Fibroblast of lung (primary cell): ENCODE measurements around the gene SYNJ2. TPM values are rescaled to one million over a fixed set of nuclear protein-coding genes. Genes with fewer than 3 reads are reported as not detected.
"Not testable (repeated sequence)": the region's sequence is repeated elsewhere in the genome, so short reads cannot be mapped to it uniquely, and the experiment has no call there.

Source experiments
- DNase-seq, 2 donors: peaks; one replicate each; pipeline versions ENCODE4 v3.0.0 to v3.0.0-alpha.2; 2010; ENCODE audit warnings: low read depth in 2 of 2
- H2AFZ ChIP-seq: 2 replicates; pipeline ENCODE4 v1.5.1; 2012; ENCODE audit warnings: low read length, control low read depth, inconsistent platforms
- H3K27ac ChIP-seq: 2 replicates; pipeline ENCODE4 v1.5.1; 2011; ENCODE audit warnings: low read length, control low read depth; ENCODE audit not compliant: insufficient read depth
- H3K27me3 ChIP-seq: 2 replicates; pipeline ENCODE4 v1.5.1; 2011; ENCODE audit warnings: mild to moderate bottlenecking, low read length; ENCODE audit not compliant: control insufficient read depth, insufficient read depth
- H3K36me3 ChIP-seq: 2 replicates; pipeline ENCODE4 v1.5.1; 2011; ENCODE audit warnings: low read length; ENCODE audit not compliant: control insufficient read depth, insufficient read depth
- H3K4me1 ChIP-seq: 2 replicates; pipeline ENCODE4 v1.5.1; 2011; ENCODE audit warnings: low read length; ENCODE audit not compliant: control insufficient read depth, insufficient read depth; ENCODE audit errors: extremely low read depth
- H3K4me2 ChIP-seq: 2 replicates; pipeline ENCODE4 v1.5.1; 2011; ENCODE audit warnings: low read length, control low read depth; ENCODE audit not compliant: insufficient read depth; ENCODE audit errors: extremely low read depth
- H3K4me3 ChIP-seq, 4 experiments: fragments of 200-600 bp in 1 of 4; sonication (generic) in 1 of 4; replicated peaks in 1 of 4; 2 replicates each; pipeline ENCODE4 v1.5.1; 2011 to 2016; ENCODE audit warnings: low read length in 4 of 4, low read depth in 3 of 4, mild to moderate bottlenecking in 3 of 4, control low read depth in 2 of 4, inconsistent platforms in 1 of 4, mixed read lengths in 1 of 4; ENCODE audit not compliant: insufficient read depth in 1 of 4; ENCODE audit errors: control extremely low read depth in 1 of 4
- H3K79me2 ChIP-seq: 2 replicates; pipeline ENCODE4 v1.5.1; 2012; ENCODE audit warnings: mild to moderate bottlenecking, low read length, inconsistent platforms; ENCODE audit not compliant: control insufficient read depth, insufficient read depth
- H3K9ac ChIP-seq: 2 replicates; pipeline ENCODE4 v1.5.1; 2011; ENCODE audit warnings: mild to moderate bottlenecking, low read length, control low read depth; ENCODE audit not compliant: insufficient read depth
- H3K9me3 ChIP-seq: 2 replicates; pipeline ENCODE4 v1.5.1; 2012; ENCODE audit warnings: low read depth, low read length; ENCODE audit not compliant: control insufficient read depth, insufficient read depth
- H4K20me1 ChIP-seq: 2 replicates; pipeline ENCODE4 v1.5.1; 2011; ENCODE audit warnings: low read length; ENCODE audit not compliant: control insufficient read depth, insufficient read depth; ENCODE audit errors: extremely low read depth
- CTCF ChIP-seq, 2 donors: IDR thresholded peaks in 1 of 2; conservative IDR thresholded peaks in 1 of 2; 1 replicate in 1 of 2; 2 replicates in 1 of 2; pipeline ENCODE4 v1.5.1; 2011 to 2012; ENCODE audit warnings: low read length in 2 of 2, control low read depth in 1 of 2, inconsistent platforms in 1 of 2, low read depth in 1 of 2, mild to moderate bottlenecking in 1 of 2
- EZH2 ChIP-seq: IDR thresholded peaks from 2 replicates; pipeline ENCODE4 v1.5.1; 2012; ENCODE audit warnings: low read length, control low read depth, mild to moderate bottlenecking; ENCODE audit errors: missing control alignments
- polyA plus RNA-seq, 2 donors: library from polyadenylated mRNA; depleted of rRNA in 1 of 2; stranded (reverse) in 1 of 2; unstranded in 1 of 2; fragments of >200 nt; gene quantifications; 2 replicates each; pipeline ENCODE4 v1.2.1, GENCODE V29; 2011 to 2012; ENCODE audit warnings: missing spikeins in 1 of 2
- total RNA-seq: library from RNA; depleted of rRNA; stranded (reverse); fragments of >200 nt; gene quantifications from 2 replicates; pipeline ENCODE4 v1.2.1, GENCODE V29; 2014

The SYNJ2 gene
- total and polyA plus RNA-seq, 2 donors (not counting 1 experiment from before 2014, with no cell fraction given), result 23.5 to 57.3 TPM

DNA sequence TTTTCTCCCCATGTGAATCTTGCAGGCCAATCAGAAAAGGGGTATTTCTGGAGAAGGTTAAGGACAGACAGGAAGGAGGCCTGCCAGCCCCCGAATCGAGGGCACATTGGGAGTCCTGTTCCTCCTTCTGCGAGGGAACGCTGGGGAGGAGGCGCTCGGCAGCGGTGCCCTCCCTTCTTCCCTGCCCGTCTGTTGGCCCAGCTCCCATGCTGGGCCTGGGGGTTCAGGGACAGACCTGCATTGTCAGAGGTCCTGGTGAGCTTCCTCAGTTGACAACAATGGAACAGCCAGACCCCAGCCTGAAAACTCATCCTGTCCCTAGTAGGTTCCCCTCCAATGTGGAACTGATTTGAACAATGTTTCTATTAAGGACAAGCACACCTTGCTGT, 15.1 kb upstream of the SYNJ2 start:
- H3K9ac ChIP-seq, result no peak overlapping the region
- H2AFZ ChIP-seq, result no peak overlapping the region
- H3K79me2 ChIP-seq, result no peaks in the 10 kb centered on the region
- no peak overlapping the region for H3K4me2 ChIP-seq
- H3K36me3 ChIP-seq, result no peaks in the 10 kb centered on the region
- H4K20me1 ChIP-seq, result no peaks in the 10 kb centered on the region
- TF ChIP-seq CTCF (conservative IDR thresholded peaks at IDR 0.05 in 1 of 2, IDR thresholded peaks at IDR 0.05 in 1 of 2; ENCODE audit: low read depth in 1 of 2, low read length in 2 of 2) (no peak), EZH2 (no peak)
- peaks cover 15% of the 10 kb centered on the region for H3K4me1 ChIP-seq
- DNase-seq, result no peak
- no peak overlapping the region for H3K27ac ChIP-seq
- no peak overlapping the region for H3K4me3 ChIP-seq
- H3K27me3 ChIP-seq, result no peaks in the 10 kb centered on the region
- no peaks in the 10 kb centered on the region for H3K9me3 ChIP-seq

DNA sequence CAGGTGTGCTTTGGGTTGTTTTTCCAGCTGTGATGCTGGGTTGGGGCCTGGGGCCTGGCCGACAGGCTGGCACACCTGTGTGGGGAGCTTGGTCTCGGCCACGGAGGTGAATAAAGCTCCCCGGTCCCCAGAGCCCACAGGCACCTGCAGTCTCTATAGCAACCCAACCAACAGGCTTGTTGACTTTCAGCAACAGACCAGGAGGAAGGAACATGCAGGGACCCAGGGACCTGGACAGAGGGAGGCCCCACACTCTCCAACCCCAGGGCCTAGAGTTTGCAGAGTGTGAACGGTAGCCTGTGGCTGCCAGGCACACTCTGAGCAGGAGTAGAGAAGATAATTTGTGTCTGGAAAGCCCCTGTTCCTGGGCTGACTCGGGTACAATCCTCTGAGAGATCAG, 14.6 kb upstream of the SYNJ2 start:
- DNase-seq, result no peak
- Histone ChIP-seq H3K9ac (no peak overlapping the region), H3K4me3 (no peak overlapping the region), H2AFZ (no peak overlapping the region), H3K4me2 (no peak overlapping the region), H4K20me1 (no peaks in the 10 kb centered on the region), H3K4me1 (peaks cover 13% of the 10 kb centered on the region), H3K27ac (no peak overlapping the region), H3K27me3 (no peaks in the 10 kb centered on the region), H3K36me3 (no peaks in the 10 kb centered on the region), H3K79me2 (no peaks in the 10 kb centered on the region), H3K9me3 (no peaks in the 10 kb centered on the region)
- no peak for TF ChIP-seq EZH2

- H3K27ac ChIP-seq, result no peak overlapping the region
Measured at GRCh38 chr6:157967486-157967885, 14.2 kb upstream of the SYNJ2 start.

DNA sequence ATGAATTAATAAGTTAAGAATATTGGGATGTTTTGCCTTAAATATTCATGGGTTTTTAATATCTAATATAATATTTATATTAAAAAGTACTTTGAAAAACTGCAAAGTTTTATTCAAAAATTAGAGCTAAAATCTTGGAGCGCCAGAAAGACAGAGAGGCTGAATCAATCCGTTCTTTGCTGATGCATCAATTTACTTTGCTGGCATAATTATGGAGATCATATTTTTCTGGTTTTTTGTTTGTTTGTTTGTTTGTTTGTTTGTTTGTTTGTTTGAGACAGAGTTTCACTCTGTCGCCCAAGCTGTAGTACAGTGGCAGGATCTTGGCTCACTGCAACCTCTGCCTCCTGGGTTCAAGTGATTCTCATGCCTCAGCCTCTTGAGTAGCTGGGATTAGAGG, 9.5 kb upstream of the SYNJ2 start:
- H3K4me1 ChIP-seq, H3K79me2 ChIP-seq, H3K36me3 ChIP-seq, H3K4me3 ChIP-seq, H3K27me3 ChIP-seq, H3K4me2 ChIP-seq, DNase-seq, H4K20me1 ChIP-seq, H3K9me3 ChIP-seq, H3K27ac ChIP-seq, H2AFZ ChIP-seq, H3K9ac ChIP-seq: not testable (repeated sequence)

More at GRCh38 chr6:157967486-157967885, 14.2 kb upstream of the SYNJ2 start:
- Histone ChIP-seq H2AFZ (no peak overlapping the region), H3K79me2 (no peaks in the 10 kb centered on the region), H4K20me1 (no peaks in the 10 kb centered on the region), H3K4me1 (peaks cover 13% of the 10 kb centered on the region), H3K27me3 (no peaks in the 10 kb centered on the region), H3K9me3 (no peaks in the 10 kb centered on the region), H3K9ac (no peak overlapping the region), H3K4me3 (no peak overlapping the region), H3K36me3 (no peaks in the 10 kb centered on the region), H3K4me2 (no peak overlapping the region)
- TF ChIP-seq CTCF (conservative IDR thresholded peaks at IDR 0.05 in 1 of 2, IDR thresholded peaks at IDR 0.05 in 1 of 2; ENCODE audit: low read depth in 1 of 2, low read length in 2 of 2) (no peak), EZH2 (no peak)
- DNase-seq, result no peak
